WTC11 (cell line): Measurements from ENCODE around the gene NIPAL4.

Source experiments
- HMGA2 ChIP-seq: fragments of 250-450 bp; sonication (Bioruptor Pico); IDR thresholded peaks from 2 replicates; pipeline ENCODE4 v1.4.0; 2021; ENCODE audit warnings: mild to moderate bottlenecking, moderate library complexity
- NR1H2 ChIP-seq: sonication (generic); formaldehyde crosslinking; IDR thresholded peaks from 2 replicates; pipeline ENCODE4 v1.9.0; 2021; ENCODE audit warnings: mild to moderate bottlenecking, moderate library complexity, missing genetic modification reagents
- TF ChIP-seq, protein P1 (sequence below): fragments of 200-600 bp; IDR thresholded peaks from 2 replicates; pipeline ENCODE4 v1.8.0; 2022; ENCODE audit warnings: antibody characterized with exemption

DNA sequence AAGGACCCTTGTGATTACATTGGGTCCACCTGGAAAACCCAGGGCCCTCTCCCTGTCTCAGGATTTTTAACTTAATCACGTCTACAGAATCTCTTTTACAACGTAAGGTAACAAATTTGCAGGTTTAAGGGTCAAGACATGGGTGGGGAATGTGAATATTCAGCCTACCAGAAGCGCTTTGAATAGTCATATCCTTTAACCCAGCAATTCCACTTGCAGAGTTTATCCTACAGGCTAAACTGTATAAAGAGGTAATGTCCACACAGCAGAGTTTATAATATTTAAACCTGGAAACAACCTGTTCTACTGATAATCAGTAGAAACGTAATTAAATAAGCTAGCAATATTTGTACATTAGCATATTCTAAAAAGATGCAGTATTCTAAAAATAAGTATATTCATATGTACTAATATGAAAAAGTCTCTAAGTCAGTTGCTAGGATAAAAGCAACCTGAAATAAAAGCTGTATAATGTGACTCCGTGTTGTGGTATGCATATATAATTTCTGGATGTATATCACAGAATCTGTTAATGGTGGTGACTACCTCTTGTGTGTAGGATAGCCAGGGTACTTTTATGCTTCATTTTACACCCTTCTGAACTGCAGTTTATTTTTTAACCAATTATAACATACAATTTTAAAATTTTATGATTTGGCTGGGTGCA, 14.1 kb upstream of the NIPAL4 start:
- TF ChIP-seq HMGA2 (no peak), NR1H2 (CRISPR knock-in tag) (no peak)
- TF ChIP-seq, protein P1, sequence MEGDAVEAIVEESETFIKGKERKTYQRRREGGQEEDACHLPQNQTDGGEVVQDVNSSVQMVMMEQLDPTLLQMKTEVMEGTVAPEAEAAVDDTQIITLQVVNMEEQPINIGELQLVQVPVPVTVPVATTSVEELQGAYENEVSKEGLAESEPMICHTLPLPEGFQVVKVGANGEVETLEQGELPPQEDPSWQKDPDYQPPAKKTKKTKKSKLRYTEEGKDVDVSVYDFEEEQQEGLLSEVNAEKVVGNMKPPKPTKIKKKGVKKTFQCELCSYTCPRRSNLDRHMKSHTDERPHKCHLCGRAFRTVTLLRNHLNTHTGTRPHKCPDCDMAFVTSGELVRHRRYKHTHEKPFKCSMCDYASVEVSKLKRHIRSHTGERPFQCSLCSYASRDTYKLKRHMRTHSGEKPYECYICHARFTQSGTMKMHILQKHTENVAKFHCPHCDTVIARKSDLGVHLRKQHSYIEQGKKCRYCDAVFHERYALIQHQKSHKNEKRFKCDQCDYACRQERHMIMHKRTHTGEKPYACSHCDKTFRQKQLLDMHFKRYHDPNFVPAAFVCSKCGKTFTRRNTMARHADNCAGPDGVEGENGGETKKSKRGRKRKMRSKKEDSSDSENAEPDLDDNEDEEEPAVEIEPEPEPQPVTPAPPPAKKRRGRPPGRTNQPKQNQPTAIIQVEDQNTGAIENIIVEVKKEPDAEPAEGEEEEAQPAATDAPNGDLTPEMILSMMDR, result no peak
